Stomach (tissue), 4 donors: ENCODE results near the gene CD46.
A peak's percentile ranks its signal among the peaks of the same experiment; 100 is the strongest.

Source experiments
- EP300 ChIP-seq: sonication (generic); formaldehyde crosslinking; IDR thresholded peaks from one replicate; pipeline ENCODE4 v1.6.1; 2017; ENCODE audit warnings: antibody characterized with exemption
- POLR2AphosphoS5 ChIP-seq, 3 donors: sonication (generic); formaldehyde crosslinking; IDR thresholded peaks; one replicate each; pipeline ENCODE4 v1.6.1; 2016; ENCODE audit warnings: antibody characterized with exemption in 3 of 3
- TF ChIP-seq, protein P1 (sequence below), 7 experiments: fragments of 450-650 bp in 4 of 7; fragments of 200-600 bp in 3 of 7; sonication (generic) in 3 of 7; IDR thresholded peaks; one replicate each; pipeline ENCODE4 v1.5.1; 2016 to 2019; ENCODE audit warnings: antibody characterized with exemption in 7 of 7, control low read depth in 2 of 7, mild to moderate bottlenecking in 1 of 7

- TF ChIP-seq, protein P1, sequence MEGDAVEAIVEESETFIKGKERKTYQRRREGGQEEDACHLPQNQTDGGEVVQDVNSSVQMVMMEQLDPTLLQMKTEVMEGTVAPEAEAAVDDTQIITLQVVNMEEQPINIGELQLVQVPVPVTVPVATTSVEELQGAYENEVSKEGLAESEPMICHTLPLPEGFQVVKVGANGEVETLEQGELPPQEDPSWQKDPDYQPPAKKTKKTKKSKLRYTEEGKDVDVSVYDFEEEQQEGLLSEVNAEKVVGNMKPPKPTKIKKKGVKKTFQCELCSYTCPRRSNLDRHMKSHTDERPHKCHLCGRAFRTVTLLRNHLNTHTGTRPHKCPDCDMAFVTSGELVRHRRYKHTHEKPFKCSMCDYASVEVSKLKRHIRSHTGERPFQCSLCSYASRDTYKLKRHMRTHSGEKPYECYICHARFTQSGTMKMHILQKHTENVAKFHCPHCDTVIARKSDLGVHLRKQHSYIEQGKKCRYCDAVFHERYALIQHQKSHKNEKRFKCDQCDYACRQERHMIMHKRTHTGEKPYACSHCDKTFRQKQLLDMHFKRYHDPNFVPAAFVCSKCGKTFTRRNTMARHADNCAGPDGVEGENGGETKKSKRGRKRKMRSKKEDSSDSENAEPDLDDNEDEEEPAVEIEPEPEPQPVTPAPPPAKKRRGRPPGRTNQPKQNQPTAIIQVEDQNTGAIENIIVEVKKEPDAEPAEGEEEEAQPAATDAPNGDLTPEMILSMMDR (IDR thresholded peaks at IDR 0.05) = no peak
- TF ChIP-seq EP300 = no peak
- peak in 1 of 3 donors; percentile 37 for TF ChIP-seq POLR2AphosphoS5 (IDR thresholded peaks at IDR 0.05)
These were observed 56.5 kb downstream of the CD46 start for GRCh38 chr1:207808322-207808705.
